Epithelial cell of esophagus (primary cell): Measurements from ENCODE around the gene PIP4K2A.

ENCODE experiments used
- DNase-seq: peaks from one replicate; pipeline ENCODE4 v3.0.0; 2010; ENCODE audit warnings: low read depth
- H3K4me3 ChIP-seq: 2 replicates; pipeline ENCODE4 v1.5.1; 2011; ENCODE audit warnings: mild to moderate bottlenecking, low read length, control low read depth
- CTCF ChIP-seq: IDR thresholded peaks from 2 replicates; pipeline ENCODE4 v1.5.1; 2011; ENCODE audit warnings: low read depth, mild to moderate bottlenecking, low read length, control low read depth, inconsistent platforms; ENCODE audit not compliant: insufficient read depth; ENCODE audit errors: missing control alignments

The PIP4K2A gene

GRCh38 chr10:22686347-22686746, 28.0 kb downstream of the PIP4K2A start:
- no peak for TF ChIP-seq CTCF
- no peak for DNase-seq
- no peak overlapping the region for H3K4me3 ChIP-seq

DNA sequence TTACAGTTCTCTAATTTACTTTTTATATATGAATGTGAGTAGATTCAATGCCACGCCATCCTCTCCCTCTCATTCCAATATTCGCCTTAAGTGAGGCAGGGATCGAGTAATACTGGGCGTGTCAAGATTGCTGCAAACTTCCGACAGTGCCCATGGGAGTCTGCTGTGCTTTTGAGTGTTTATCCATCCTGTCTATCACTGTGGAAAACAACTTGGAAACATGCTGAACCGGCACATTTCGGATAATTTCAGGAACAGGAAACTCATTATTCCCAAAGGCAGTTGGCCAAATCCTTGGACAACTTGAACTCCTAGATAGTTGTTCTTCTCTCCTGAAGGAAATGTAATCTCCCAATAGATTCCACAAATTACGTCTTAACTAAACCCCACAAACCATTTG, 28.5 kb downstream of the PIP4K2A start:
- no peak overlapping the region for H3K4me3 ChIP-seq
- no peak for DNase-seq
- no peak for TF ChIP-seq CTCF

GRCh38 chr10:22684699-22685098, 29.7 kb downstream of the PIP4K2A start:
- no peak overlapping the region for H3K4me3 ChIP-seq
- DNase-seq: no peak

GRCh38 chr10:22683140-22683389, 31.3 kb downstream of the PIP4K2A start:
- TF ChIP-seq CTCF: no peak
- DNase-seq: no peak
- H3K4me3 ChIP-seq: no peak overlapping the region

More at GRCh38 chr10:22684699-22685098, 29.7 kb downstream of the PIP4K2A start:
- TF ChIP-seq CTCF: no peak

DNA sequence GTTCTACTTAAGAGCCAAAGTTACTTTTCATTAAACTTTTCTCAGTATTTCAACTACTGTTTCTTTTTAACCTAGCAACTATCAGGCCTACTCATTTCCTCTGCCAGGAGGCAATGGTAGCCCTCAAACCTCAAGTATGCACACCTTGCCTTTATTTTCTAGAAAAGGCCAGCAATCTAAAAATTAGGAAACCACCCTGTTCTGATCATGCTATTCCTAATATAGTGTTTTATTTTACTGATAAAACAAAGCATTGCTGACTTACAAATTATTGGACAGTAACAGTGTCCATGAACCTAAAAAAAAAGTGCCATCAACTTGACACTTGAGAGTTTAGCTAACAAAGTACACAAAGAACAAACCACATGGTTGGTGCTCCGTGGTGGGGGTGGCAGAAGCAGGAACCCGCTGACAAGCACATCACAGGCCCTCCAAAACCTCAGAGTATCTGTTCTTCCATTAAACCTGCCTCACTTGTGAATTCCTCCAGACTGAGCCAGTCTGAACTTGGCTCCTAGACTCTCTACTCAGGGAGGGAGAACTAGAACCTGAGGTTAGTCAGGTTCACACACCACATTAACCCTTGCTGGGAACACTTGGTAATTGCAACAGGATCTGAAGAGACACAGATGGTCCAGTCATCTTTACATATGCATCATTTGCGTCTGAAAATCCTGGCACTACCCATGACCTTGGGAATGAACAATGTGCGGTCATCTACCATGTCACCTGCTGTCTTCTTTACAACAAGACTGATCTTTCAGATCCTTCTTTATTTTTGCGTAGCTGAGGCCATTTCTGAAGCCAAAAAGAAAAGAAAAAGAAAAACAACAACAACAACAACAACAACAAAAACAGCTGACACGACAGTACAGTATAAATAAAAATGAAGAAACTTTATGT, 31.9 kb downstream of the PIP4K2A start:
- no peak for TF ChIP-seq CTCF
- no peak overlapping the region for H3K4me3 ChIP-seq
- peak; percentile 67 for DNase-seq

DNA sequence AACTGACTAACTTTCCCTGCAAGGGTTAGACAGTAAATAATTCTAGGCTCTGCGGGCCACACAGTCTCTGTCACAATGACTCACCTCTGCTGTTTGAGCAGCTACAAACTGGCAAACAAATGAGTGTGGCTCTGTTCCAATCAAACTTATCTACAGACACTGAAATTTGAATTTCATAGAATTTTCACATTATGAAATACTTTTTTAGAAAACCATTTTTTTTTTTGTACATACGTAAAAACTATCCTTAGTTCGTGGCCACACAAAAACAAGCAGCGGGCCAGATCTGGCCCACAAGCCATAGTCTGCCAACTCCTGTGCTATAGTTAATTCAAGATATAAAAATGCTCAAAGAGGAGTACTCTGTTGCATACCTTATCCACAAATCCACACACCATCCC, 32.6 kb downstream of the PIP4K2A start:
- no peak for TF ChIP-seq CTCF
- peak; percentile 79 for DNase-seq
- no peak overlapping the region for H3K4me3 ChIP-seq

DNA sequence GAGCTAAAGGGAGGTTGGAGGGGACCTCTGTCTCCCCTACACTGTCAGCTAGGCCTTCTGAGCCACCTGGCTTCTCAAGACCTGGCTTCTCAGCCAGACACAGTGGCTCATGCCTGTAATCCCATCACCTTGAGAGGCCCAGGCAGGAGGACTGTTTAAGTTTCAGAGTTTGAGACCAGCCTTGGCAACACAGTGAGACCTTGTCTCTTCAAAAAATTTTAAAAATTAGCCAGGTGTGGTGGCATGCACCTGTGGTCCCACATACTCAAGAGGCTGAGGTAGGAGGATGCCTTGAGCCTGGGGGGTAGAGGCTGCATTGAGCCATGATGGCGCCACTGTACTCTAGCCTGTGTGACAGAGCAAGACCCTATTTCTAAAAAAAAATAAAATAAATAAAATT, 33.1 kb downstream of the PIP4K2A start:
- TF ChIP-seq CTCF: no peak
- DNase-seq: no peak

More for the DNA sequence above, 33.1 kb downstream of the PIP4K2A start:
- no peak overlapping the region for H3K4me3 ChIP-seq
